Esophagus muscularis mucosa (tissue), 4 donors: ENCODE data around the gene DCAF15. TPM values are rescaled to one million over a fixed set of nuclear protein-coding genes. Genes with fewer than 3 reads are reported as not detected.
"Not testable (repeated sequence)": the region's sequence is repeated elsewhere in the genome, so short reads cannot be mapped to it uniquely, and the experiment has no call there.

Source experiments
- DNase-seq: peaks from one replicate; pipeline ENCODE4 v3.0.0-alpha.2; 2017; ENCODE audit errors: extremely low spot score
- H3K27ac ChIP-seq, 4 donors: fragments of 200-600 bp; sonication (generic); replicated peaks in 1 of 4; 1 replicate in 3 of 4; 2 replicates in 1 of 4; pipeline ENCODE4 v1.5.1; 2016 to 2019; ENCODE audit warnings: mild to moderate bottlenecking in 1 of 4
- H3K27me3 ChIP-seq, 4 donors: fragments of 200-600 bp; sonication (generic); one replicate each; pipeline versions ENCODE4 v1.5.1 to v1.6.0; 2016 to 2019
- H3K36me3 ChIP-seq, 4 donors: fragments of 200-600 bp; sonication (generic); one replicate each; pipeline ENCODE4 v1.5.1; 2016 to 2019
- H3K4me1 ChIP-seq, 4 donors: fragments of 200-600 bp; sonication (generic); one replicate each; pipeline ENCODE4 v1.5.1; 2016 to 2019
- H3K4me3 ChIP-seq, 4 donors: fragments of 200-600 bp; sonication (generic); 1 replicate in 2 of 4; 2 replicates in 2 of 4; pipeline ENCODE4 v1.5.1; 2016 to 2019; ENCODE audit warnings: mild to moderate bottlenecking in 4 of 4, moderate library complexity in 1 of 4
- H3K9me3 ChIP-seq, 4 donors: fragments of 200-600 bp; sonication (generic); 1 replicate in 3 of 4; 2 replicates in 1 of 4; pipeline ENCODE4 v1.5.1; 2016 to 2019
- CTCF ChIP-seq, 3 experiments: fragments of 200-600 bp in 2 of 3; fragments of 450-650 bp in 1 of 3; sonication (generic) in 2 of 3; IDR thresholded peaks; one replicate each; pipeline ENCODE4 v1.5.1; 2017 to 2019; ENCODE audit warnings: antibody characterized with exemption in 3 of 3, mild to moderate bottlenecking in 2 of 3, moderate library complexity in 1 of 3
- EP300 ChIP-seq: sonication (generic); formaldehyde crosslinking; IDR thresholded peaks from one replicate; pipeline ENCODE4 v1.6.1; 2017; ENCODE audit warnings: antibody characterized with exemption
- POLR2A ChIP-seq: fragments of 450-650 bp; IDR thresholded peaks from one replicate; pipeline ENCODE4 v1.6.1; 2017; ENCODE audit warnings: antibody characterized with exemption, moderate library complexity, mild to moderate bottlenecking, low read depth
- POLR2AphosphoS5 ChIP-seq, 2 donors: sonication (generic); formaldehyde crosslinking; IDR thresholded peaks; one replicate each; pipeline ENCODE4 v1.6.1; 2017; ENCODE audit warnings: antibody characterized with exemption in 2 of 2
- WGBS: methylation state at CpG from one replicate; pipeline ENCODE4 v1.1.5; 2018; 5-methylcytosine and 5-hydroxymethylcytosine counted together
- intact Hi-C: fragments of 100-400 bp; cut with DNase I; formaldehyde crosslinking; loops from one replicate; pipeline ENCODE4 v1.15.1; 2023
- total RNA-seq, 4 donors: library from RNA; depleted of rRNA; stranded (reverse); fragments of >200 nt; gene quantifications; one replicate each; pipeline versions ENCODE4 v1.1.0 to v1.2.1, GENCODE V29; 2016

Gene DCAF15
- total RNA-seq, 4 donors from 2014 or later: 9.8 to 23.9 (median 13.4) TPM

GRCh38 chr19:13964776-13965175 lies 12.5 kb downstream of the DCAF15 start:
- no peak overlapping the region for H3K27ac ChIP-seq
- WGBS: 91% methylated on average over 5 of the region's 5 CpGs
- peaks cover 0 to 20% (median 18%) of the 10 kb centered on the region in 4 donors for H3K4me1 ChIP-seq
- H3K27me3 ChIP-seq: no peaks in the 10 kb centered on the region
- intact Hi-C loops: no loop called here
- no peaks in the 10 kb centered on the region for H3K9me3 ChIP-seq
- no peak for DNase-seq
- no peak overlapping the region for H3K4me3 ChIP-seq
- H3K36me3 ChIP-seq: peaks cover 36 to 100% (median 89%) of the 10 kb centered on the region in 4 donors
- no peak for TF ChIP-seq EP300
- no peak for TF ChIP-seq POLR2A

GRCh38 chr19:13965377-13965896 lies 13.1 kb downstream of the DCAF15 start:
- WGBS: 93% methylated on average over 23 of the region's 24 CpGs

DNA sequence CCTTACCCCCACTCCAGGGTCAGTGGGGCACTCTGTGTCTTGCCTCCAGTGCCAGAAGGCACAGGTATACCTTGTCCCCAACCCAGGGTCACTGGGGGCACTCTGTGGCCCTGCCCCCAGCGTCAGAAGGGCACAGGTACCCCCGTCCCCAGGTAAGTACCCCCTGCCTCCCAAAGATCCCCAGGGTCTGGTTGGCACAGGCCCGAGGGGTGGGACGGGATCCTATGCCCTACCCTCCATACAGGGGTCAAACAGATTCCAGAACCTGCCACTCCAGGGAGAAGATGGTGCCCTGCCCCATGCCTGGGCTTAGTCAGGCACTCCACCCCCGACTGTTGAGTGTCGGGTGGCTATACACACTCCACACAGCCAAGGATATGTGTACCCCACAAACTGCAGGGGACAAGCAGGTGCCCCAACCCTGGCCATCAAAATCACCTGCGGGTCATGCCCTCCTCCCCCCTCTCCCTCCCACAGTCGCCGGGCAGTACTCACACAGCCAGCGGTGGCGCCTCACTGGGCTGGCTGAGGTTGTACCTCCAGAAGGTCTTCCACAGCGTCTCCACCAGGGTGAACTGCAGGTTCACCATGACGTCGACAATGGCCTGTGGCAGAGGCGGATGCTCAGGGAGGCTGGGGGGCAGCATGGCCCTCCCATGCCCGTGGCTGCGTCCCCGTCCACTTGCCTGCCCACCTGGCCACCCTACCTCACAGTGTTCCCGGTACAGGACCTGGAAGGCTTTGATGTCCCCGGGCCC lies 13.8 kb downstream of the DCAF15 start:
- Histone ChIP-seq H3K4me3 (no peak overlapping the region), H3K36me3 (peaks cover 34 to 99% (median 84%) of the 10 kb centered on the region in 4 donors), H3K27ac (no peak overlapping the region), H3K27me3 (no peaks in the 10 kb centered on the region), H3K9me3 (no peaks in the 10 kb centered on the region), H3K4me1 (peaks cover 0 to 20% (median 18%) of the 10 kb centered on the region in 4 donors)
- 96% methylated on average over 5 of the region's 20 CpGs for WGBS
- no peak for TF ChIP-seq EP300
- TF ChIP-seq CTCF (IDR thresholded peaks at IDR 0.05): no peak
- intact Hi-C loops: no loop called here
- no peak for DNase-seq

More at GRCh38 chr19:13965377-13965896, 13.1 kb downstream of the DCAF15 start:
- peaks cover 35 to 100% (median 88%) of the 10 kb centered on the region in 4 donors for H3K36me3 ChIP-seq
- DNase-seq: no peak
- peaks cover 0 to 20% (median 18%) of the 10 kb centered on the region in 4 donors for H3K4me1 ChIP-seq
- H3K9me3 ChIP-seq: no peaks in the 10 kb centered on the region
- no peaks in the 10 kb centered on the region for H3K27me3 ChIP-seq
- intact Hi-C loops: no loop called here
- TF ChIP-seq CTCF (IDR thresholded peaks at IDR 0.05): no peak
- TF ChIP-seq POLR2A: no peak
- no peak for TF ChIP-seq EP300
- TF ChIP-seq POLR2AphosphoS5 (IDR thresholded peaks at IDR 0.05): no peak
- H3K27ac ChIP-seq: no peak overlapping the region
- H3K4me3 ChIP-seq: no peak overlapping the region

GRCh38 chr19:13966684-13967128 lies 14.4 kb downstream of the DCAF15 start:
- Histone ChIP-seq H3K27me3 (no peaks in the 10 kb centered on the region), H3K27ac (no peak overlapping the region), H3K4me3 (no peak overlapping the region), H3K9me3 (no peaks in the 10 kb centered on the region), H3K4me1 (peaks cover 0 to 20% (median 18%) of the 10 kb centered on the region in 4 donors), H3K36me3 (peaks cover 34 to 98% (median 84%) of the 10 kb centered on the region in 4 donors)
- no CpG with 5 or more reads among the region's 14 CpGs for WGBS
- TF ChIP-seq POLR2A: no peak
- TF ChIP-seq POLR2AphosphoS5 (IDR thresholded peaks at IDR 0.05): no peak
- TF ChIP-seq CTCF (IDR thresholded peaks at IDR 0.05): no peak
- TF ChIP-seq EP300: no peak
- DNase-seq: no peak
- intact Hi-C loops: no loop called here

GRCh38 chr19:13967206-13967605 lies 14.9 kb downstream of the DCAF15 start:
- H3K36me3 ChIP-seq: peaks cover 34 to 98% (median 83%) of the 10 kb centered on the region in 4 donors
- intact Hi-C loops, H3K27me3 ChIP-seq, DNase-seq, H3K4me3 ChIP-seq, H3K9me3 ChIP-seq, H3K27ac ChIP-seq: not testable (repeated sequence)
- 90% methylated on average over 8 of the region's 8 CpGs for WGBS
- H3K4me1 ChIP-seq: peaks cover 0 to 16% (median 14%) of the 10 kb centered on the region in 4 donors
